Left lung (tissue), 10 donors: Measurements from ENCODE around the gene GPBP1L1. TPM values are rescaled to one million over a fixed set of nuclear protein-coding genes. Genes with fewer than 3 reads are reported as not detected.
"Not testable (repeated sequence)": the region's sequence is repeated elsewhere in the genome, so short reads cannot be mapped to it uniquely, and the experiment has no call there.

Experiments
- ATAC-seq: fragments of 200-7000 bp; cut with Tn5 transposase; one replicate; pipeline ENCODE4 v1.9.1; 2020; ENCODE audit warnings: moderate library complexity
- DNase-seq, 4 donors: peaks; one replicate each; pipeline ENCODE4 v3.0.0-alpha.2; 2013 to 2020
- H3K27ac ChIP-seq, 2 donors: fragments of 200-600 bp; sonication (generic) in 1 of 2; one replicate each; pipeline versions ENCODE4 v1.5.0 to v1.8.0; 2020 to 2021
- H3K27me3 ChIP-seq, 2 donors: fragments of 200-600 bp; sonication (generic) in 1 of 2; one replicate each; pipeline versions ENCODE4 v1.5.0 to v1.8.0; 2020 to 2021
- H3K36me3 ChIP-seq, 2 donors: fragments of 200-600 bp; sonication (generic) in 1 of 2; one replicate each; pipeline versions ENCODE4 v1.5.0 to v1.8.0; 2020 to 2021
- H3K4me1 ChIP-seq, 2 donors: fragments of 200-600 bp; one replicate each; pipeline ENCODE4 v1.8.0; 2021
- H3K4me3 ChIP-seq, 2 donors: fragments of 200-600 bp; sonication (generic) in 1 of 2; one replicate each; pipeline versions ENCODE4 v1.5.0 to v1.8.0; 2020 to 2021; ENCODE audit warnings: mild to moderate bottlenecking in 1 of 2
- H3K9me3 ChIP-seq, 2 donors: fragments of 200-600 bp; sonication (generic) in 1 of 2; one replicate each; pipeline versions ENCODE4 v1.5.0 to v1.8.0; 2020 to 2021
- CTCF ChIP-seq, 2 donors: fragments of 200-600 bp; sonication (generic) in 1 of 2; IDR thresholded peaks; one replicate each; pipeline versions ENCODE4 v1.5.0 to v1.8.0; 2021; ENCODE audit warnings: antibody characterized with exemption in 2 of 2
- intact Hi-C, 2 donors: fragments of 100-400 bp; cut with DNase I; formaldehyde crosslinking; loops; one replicate each; pipeline versions ENCODE4 v1.11.2 to v1.14.2; 2022
- polyA plus RNA-seq, 6 donors: library from polyadenylated mRNA; unstranded; fragments of 120-200 nt; gene quantifications; one replicate each; pipeline ENCODE4 v1.2.1, GENCODE V29; 2013; ENCODE audit not compliant: insufficient read length in 6 of 6
- total RNA-seq, 2 donors: library from RNA; stranded (reverse); fragmentation: NEBNext Ultra II Directional; extraction: Animal tissue kit (Norgen Biotek cat#: 25700); gene quantifications; one replicate each; pipeline ENCODE4 v1.2.1, GENCODE V29; 2021
- donor health status: DM: no; HTN: yes; CAD: no.
- donor health status: DM: no; HTN: no; CAD: no.

The GPBP1L1 gene
- total and polyA plus RNA-seq, 8 donors = 94.9 to 132 (median 111) TPM

GRCh38 chr1:45679123-45679522, 7.2 kb downstream of the GPBP1L1 start:
- intact Hi-C loops = no loop called here
- Histone ChIP-seq H3K27ac (peak overlapping the region in 1 of 2 donors; percentile 49), H3K4me1 (peaks cover 47 to 88% of the 10 kb centered on the region in 2 donors), H3K27me3 (no peaks in the 10 kb centered on the region), H3K4me3 (no peak overlapping the region), H3K9me3 (no peaks in the 10 kb centered on the region), H3K36me3 (no peaks in the 10 kb centered on the region)
- no peak for TF ChIP-seq CTCF (IDR thresholded peaks at IDR 0.05)
- ATAC-seq (peak; percentile 14), DNase-seq (no peak)

DNA sequence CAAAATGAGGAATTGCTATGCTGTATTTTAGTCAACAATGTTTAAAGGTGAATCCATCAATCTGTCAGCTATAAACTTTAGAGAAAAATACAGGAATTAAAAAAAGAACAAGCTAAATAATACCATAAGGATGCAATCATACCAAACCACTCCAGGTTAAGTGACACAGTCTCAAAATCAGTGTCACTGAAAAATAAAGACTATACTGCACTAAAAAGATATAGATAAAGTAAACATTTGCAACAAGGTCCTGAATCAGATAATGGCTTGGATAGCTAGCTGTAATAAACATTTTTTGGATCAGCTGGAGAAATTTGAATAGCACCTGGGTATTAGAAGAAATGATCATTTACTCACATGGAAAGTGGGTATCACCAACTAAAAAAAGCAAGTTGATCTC, 7.8 kb downstream of the GPBP1L1 start:
- ATAC-seq (no peak), DNase-seq (no peak)
- Histone ChIP-seq H3K36me3 (no peaks in the 10 kb centered on the region), H3K27ac (peak overlapping the region in 1 of 2 donors; percentile 49), H3K9me3 (no peaks in the 10 kb centered on the region), H3K4me3 (no peak overlapping the region), H3K4me1 (peaks cover 44 to 82% of the 10 kb centered on the region in 2 donors), H3K27me3 (no peaks in the 10 kb centered on the region)
- no peak for TF ChIP-seq CTCF (IDR thresholded peaks at IDR 0.05)
- intact Hi-C loops = no loop called here

- no peaks in the 10 kb centered on the region for H3K36me3 ChIP-seq
- no peak for TF ChIP-seq CTCF (IDR thresholded peaks at IDR 0.05)
- H3K27ac ChIP-seq = peak overlapping the region in 1 of 2 donors; percentile 24
- intact Hi-C loops = no loop called here
- ATAC-seq (no peak), DNase-seq (no peak)
- H3K4me3 ChIP-seq = no peak overlapping the region
- peaks cover 43 to 75% of the 10 kb centered on the region in 2 donors for H3K4me1 ChIP-seq
- no peaks in the 10 kb centered on the region for H3K9me3 ChIP-seq
- no peaks in the 10 kb centered on the region for H3K27me3 ChIP-seq
These were observed 8.5 kb downstream of the GPBP1L1 start for GRCh38 chr1:45677751-45678245.

DNA sequence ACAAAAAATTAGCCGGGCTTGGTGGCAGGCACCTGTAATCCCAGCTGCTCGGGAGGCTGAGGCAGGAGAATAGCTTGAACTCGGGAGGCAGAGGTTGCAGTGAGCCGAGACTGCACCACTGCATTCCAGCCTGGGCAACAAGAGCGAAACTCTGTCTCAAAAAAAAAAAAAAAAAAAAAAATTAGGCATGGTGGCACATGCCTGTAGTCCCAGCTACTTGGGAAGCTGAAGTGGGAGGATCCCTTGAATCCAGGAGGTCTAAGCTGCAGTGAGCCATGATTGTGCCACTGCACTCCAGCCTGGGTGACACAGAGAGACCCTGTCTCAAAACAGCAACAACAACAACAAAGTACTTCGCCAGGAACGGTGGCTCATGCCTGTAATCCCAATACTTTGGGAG, 9.8 kb downstream of the GPBP1L1 start:
- intact Hi-C loops, H3K27me3 ChIP-seq: not testable (repeated sequence)

GRCh38 chr1:45674478-45674877, 11.9 kb downstream of the GPBP1L1 start:
- intact Hi-C loops = no loop called here
- Histone ChIP-seq H3K27me3 (no peaks in the 10 kb centered on the region), H3K9me3 (no peaks in the 10 kb centered on the region), H3K36me3 (no peaks in the 10 kb centered on the region), H3K4me1 (peaks cover 21 to 55% of the 10 kb centered on the region in 2 donors), H3K4me3 (no peak overlapping the region), H3K27ac (no peak overlapping the region)
- no peak for DNase-seq
- ATAC-seq = no peak
- no peak for TF ChIP-seq CTCF (IDR thresholded peaks at IDR 0.05)

More for the DNA sequence above, 9.8 kb downstream of the GPBP1L1 start:
- not testable (repeated sequence) for H3K9me3 ChIP-seq, ATAC-seq, DNase-seq, H3K36me3 ChIP-seq, H3K4me3 ChIP-seq, H3K27ac ChIP-seq
- peaks cover 39 to 63% of the 10 kb centered on the region in 2 donors for H3K4me1 ChIP-seq

DNA sequence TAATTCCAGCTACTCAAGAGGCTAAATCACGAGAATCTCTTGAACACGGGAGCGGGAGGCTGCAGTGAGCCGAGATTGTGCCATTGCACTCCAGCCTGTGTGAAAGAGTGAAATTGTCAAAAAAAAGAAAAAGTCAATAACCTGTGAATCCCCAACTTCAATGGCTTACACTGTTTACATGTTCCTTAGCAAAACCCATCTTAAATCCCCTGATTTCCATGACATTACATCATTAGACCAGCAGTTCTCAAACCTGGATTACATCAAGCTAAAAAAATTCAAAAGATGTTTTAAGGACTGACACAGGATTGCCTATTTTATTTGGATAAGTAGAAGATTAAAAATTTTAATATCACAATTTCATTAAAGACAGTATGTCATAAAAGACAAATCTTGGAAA, 12.4 kb downstream of the GPBP1L1 start:
- Histone ChIP-seq H3K4me3 (no peak overlapping the region), H3K4me1 (peaks cover 16 to 54% of the 10 kb centered on the region in 2 donors), H3K36me3 (no peaks in the 10 kb centered on the region), H3K27me3 (no peaks in the 10 kb centered on the region), H3K27ac (no peak overlapping the region), H3K9me3 (no peaks in the 10 kb centered on the region)
- intact Hi-C loops = no loop called here
- no peak for ATAC-seq
- no peak for DNase-seq
- TF ChIP-seq CTCF (IDR thresholded peaks at IDR 0.05) = no peak
